Smooth muscle cell of the brain vasculature (primary cell): Measurements from ENCODE around the gene CNIH3.
"Not testable (repeated sequence)": the region's sequence is repeated elsewhere in the genome, so short reads cannot be mapped to it uniquely, and the experiment has no call there.

ENCODE experiments used
- DNase-seq: peaks from one replicate; pipeline ENCODE4 v3.0.0-alpha.2; 2012; ENCODE audit warnings: low read depth, low spot score

Gene CNIH3

GRCh38 chr1:224687465-224687864 lies 71.3 kb downstream of the CNIH3 start:
- no peak for DNase-seq

GRCh38 chr1:224689374-224689773 lies 73.3 kb downstream of the CNIH3 start:
- no peak for DNase-seq

GRCh38 chr1:224690576-224690975 lies 74.5 kb downstream of the CNIH3 start:
- DNase-seq = no peak

- no peak for DNase-seq
Observed at GRCh38 chr1:224691148-224691925, 75.2 kb downstream of the CNIH3 start.

- DNase-seq = no peak
Observed at GRCh38 chr1:224694969-224695368, 78.9 kb downstream of the CNIH3 start.

GRCh38 chr1:224696021-224696420 lies 79.9 kb downstream of the CNIH3 start:
- no peak for DNase-seq

- no peak for DNase-seq
Observed at GRCh38 chr1:224696891-224697765, 81.0 kb downstream of the CNIH3 start.

- DNase-seq = no peak
Observed at GRCh38 chr1:224698015-224698451, 81.9 kb downstream of the CNIH3 start.

GRCh38 chr1:224700918-224701531 lies 84.9 kb downstream of the CNIH3 start:
- no peak for DNase-seq

GRCh38 chr1:224703702-224704101 lies 87.6 kb downstream of the CNIH3 start:
- no peak for DNase-seq

GRCh38 chr1:224704107-224704735 lies 88.1 kb downstream of the CNIH3 start:
- DNase-seq = no peak

- no peak for DNase-seq
Observed at GRCh38 chr1:224705578-224705977, 89.5 kb downstream of the CNIH3 start.

GRCh38 chr1:224707843-224708725 lies 92.0 kb downstream of the CNIH3 start:
- DNase-seq = no peak

- no peak for DNase-seq
Observed at GRCh38 chr1:224710196-224710595, 94.1 kb downstream of the CNIH3 start.

GRCh38 chr1:224711231-224711756 lies 95.2 kb downstream of the CNIH3 start:
- not testable (repeated sequence) for DNase-seq

- no peak for DNase-seq
Observed at GRCh38 chr1:224711876-224712275, 95.8 kb downstream of the CNIH3 start.

GRCh38 chr1:224713228-224713627 lies 97.1 kb downstream of the CNIH3 start:
- no peak for DNase-seq

GRCh38 chr1:224714553-224714952 lies 98.4 kb downstream of the CNIH3 start:
- DNase-seq = no peak

GRCh38 chr1:224718470-224719053 lies 102.4 kb downstream of the CNIH3 start:
- no peak for DNase-seq

GRCh38 chr1:224719716-224720115 lies 103.6 kb downstream of the CNIH3 start:
- no peak for DNase-seq
